NCI-H1048 (cell line): ENCODE measurements around the gene ATP2A3.

ENCODE experiments used
- DNase-seq: peaks from one replicate; lab custom pipeline; 2025; lab: John Stamatoyannopoulos, UW

Gene ATP2A3

DNA sequence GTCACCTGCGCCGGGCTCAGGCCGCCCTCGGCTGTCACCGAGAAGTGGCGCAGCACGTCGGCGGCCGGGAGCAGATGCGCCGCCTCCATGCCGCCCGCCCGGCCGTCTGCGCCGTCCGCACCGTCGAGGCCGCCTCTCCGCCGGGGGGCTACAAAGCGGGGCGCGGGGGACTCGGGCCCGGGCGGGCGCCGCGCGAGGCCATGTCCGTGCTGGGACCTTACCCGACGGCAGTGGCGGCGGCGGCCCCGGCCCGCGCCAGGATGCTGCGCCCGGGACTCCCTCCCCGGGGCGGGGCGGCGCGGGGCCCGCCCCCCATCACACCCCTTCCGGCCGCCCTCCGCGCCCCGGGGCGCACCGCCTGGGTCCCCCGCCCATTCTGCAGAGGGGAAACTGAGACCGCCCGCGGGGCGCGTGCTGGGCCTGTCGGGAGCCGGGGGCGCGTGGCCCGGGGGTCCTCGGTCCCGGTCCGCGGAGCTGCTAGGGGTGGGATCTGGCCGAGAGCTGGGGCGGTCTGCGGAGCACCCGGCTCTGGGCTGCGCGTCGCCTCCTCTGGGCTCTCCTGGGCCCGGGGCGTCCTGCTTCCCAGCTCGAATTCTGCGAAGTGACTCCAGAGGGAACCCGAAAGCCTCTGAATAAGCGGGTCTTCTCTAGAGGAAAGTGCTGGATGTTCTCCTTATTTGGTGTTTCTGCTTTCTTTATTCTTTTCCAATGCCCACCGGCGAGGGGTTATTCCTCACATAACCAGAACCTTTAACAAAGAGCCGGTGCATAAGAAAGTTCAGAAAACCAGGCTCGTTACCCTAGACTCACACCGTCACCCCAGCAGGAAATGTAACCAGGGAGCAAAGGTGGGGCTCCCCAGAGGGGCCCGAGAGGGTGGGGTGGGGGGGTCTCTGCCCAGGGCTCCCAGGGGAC, at the start of gene ATP2A3:
TSS of gene ATP2A3 (minus strand) at position 235 of the 915 bp plus-strand sequence. CDS start at position 89, 146 bp downstream.
- DNase-seq, result no peak

DNA sequence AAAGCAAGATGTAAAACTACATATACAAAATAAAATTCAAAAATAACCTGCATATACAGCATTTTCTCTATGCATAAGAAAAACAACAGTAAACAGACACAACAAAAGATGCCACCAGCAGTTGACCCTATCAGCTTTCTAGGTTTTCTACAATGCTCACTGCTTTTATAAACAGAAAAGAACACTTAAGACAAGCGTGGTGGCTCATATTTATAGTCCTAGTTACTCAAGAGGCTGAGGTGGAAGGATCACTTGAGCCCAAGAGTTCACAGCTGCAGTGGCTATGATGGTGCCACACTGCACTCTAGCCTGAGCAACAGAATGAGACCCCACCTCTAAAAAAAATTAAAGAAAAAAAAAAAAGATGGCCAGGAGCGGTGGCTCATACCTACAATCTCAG, 46.5 kb upstream of the ATP2A3 start:
- no peak for DNase-seq

DNA sequence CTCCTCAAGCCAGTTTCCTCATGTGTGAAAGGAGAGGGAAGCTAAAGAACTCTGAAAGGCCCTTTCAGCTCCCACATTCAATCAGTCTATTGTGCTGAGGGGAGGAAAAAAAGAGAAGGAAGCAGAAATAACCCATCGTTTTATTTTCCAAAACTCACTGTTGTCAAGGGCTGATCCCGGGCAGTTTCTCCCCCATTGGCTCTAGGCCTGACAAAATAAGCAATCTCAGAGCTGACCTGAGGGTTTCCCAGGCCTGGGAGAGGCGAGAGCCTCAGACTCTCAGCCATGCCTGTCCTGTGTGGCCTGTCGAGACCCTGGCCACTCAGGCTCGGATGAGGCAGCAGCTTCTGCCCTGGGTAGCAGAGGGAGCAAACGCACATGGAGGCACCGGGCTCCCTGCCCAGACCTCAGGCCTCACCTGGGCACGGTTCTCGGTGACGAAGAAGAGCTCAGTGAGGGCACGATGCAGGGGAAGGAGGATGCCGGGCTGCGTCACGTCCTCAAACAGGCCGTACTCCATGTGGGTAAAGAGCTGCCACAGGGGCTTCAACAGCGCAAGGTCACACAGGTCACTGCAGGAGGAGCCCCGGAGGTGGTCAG, 45.0 kb upstream of the ATP2A3 start:
- DNase-seq, result no peak

DNA sequence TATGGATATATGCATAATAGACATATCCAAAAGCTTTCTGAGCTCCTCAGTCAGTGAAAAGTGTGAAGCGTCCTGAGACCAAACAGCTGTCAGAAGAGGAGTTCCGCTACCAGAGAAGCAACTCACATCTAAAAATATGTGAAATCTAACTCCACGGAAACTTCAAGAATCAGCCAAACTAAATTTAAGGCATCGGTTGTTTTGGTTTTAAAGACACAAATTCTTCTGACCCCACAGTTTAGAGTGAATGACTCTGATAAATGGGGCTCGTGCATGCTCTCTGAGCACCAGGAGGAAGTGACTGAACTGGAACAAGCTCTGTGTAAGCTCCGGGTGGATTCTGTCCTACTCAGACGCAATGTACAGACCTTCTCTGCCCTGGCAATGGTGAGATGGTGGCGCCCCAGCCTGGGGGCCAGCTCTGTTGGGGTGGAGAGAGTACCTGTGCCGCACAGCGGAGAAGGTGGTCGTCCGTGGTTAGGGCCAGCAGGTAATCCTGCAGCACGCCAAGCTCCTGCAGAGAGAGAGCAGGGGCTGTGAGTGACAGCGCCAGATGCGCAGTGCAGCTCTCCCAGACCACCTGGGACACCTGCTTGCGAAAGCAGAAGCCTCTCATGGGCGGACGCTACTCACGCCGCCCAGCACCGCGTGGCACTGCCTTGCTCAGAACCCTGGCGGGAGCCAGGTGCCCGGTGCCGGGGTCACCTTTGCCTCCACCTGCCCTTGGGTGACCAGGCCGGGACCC, 44.4 kb upstream of the ATP2A3 start:
- DNase-seq, result no peak

DNA sequence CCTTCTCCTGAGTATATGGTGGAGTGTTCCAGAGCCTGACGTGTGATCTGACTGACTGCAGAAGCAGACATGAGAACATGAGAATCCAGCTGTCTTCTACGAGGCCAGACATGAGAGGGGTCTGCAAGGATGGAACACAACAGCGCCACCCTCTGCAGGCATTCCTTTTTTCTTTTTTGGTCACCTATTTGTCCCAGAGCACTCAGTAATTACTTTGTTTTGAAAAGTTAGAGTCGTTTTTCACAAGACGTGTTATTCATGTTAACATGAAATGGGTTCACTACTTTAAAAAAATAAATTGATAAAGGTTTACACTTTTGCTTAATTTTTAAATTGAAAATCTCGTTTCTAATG, 43.8 kb upstream of the ATP2A3 start:
- no peak for DNase-seq

DNA sequence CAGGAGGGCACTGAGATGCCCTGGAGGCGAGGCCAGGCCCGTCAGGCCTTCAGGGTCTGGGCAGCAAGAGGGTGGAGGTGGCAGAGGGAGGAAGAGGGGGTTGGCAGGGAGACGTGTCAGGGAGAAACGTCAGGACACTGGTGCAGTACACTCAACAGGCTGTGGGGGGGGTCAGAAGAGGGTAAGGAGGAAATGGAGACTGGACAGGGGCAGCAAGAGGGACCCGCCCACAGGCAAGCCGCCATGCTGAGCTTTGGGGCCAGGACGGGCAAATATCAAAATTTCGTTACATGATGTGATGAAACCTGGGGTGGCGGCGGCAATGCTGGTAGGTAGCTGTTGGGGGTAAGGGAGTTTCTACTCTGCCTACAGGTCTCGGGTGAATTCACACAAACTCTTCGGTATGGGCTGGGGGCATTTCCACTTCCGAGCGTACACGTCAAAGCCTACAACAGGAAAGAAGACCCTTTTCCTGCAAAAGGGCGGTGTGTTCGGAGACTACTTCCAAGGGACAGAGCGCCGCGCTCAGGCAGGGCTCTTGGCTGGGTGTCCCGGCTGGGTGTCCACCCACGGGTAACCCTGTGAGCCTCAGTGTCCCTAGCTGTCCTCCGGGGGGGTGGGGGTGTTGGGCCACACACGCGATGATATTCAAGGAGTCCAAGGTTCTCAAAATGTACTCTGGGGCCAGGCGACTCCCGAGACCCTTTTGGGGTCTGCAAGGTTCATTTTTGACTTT, 43.3 kb upstream of the ATP2A3 start:
- no peak for DNase-seq

DNA sequence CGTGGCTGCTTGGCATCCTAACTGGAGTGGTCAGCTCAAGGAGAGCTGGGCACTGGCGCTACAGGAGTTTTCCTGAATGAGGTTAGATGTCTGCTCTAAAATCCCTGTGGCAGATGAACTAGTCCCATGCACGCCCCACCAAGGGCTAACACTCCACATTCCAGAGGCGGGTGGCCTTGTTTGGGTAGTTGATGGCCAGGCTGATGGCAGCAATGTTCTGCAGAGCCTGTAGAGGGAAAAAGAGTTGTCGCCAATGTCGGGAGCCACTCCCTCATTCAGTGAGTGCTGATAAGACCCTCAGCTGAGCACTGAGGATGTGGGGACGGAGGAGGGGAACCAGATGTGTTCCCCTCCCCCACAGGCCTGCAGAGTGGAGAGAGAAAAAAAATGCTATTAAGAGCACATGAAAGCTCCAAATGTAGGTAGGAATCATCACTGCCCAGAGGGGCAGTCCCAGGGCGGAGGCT, 42.5 kb upstream of the ATP2A3 start:
- DNase-seq, result no peak

DNA sequence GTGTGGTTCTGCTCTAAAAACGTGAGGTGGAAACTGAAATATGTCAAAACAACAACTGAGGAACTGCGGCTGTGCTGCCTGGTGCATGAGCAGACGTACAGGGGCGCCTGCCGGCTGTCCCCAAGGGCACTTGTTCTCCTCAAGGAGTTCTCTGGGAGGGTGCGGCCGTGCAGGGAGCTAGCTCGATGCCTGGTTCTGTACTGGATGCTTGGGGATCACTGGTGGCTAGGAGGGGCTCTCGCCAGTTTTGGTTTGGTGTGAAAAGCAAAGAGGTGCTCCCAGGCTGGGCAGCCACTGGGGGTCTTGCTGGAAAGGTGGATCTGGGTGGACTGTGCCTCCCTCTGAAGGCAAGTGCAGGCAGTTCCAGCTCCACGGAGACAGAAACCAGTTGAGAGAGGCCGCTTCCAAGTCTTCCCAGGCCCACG, 41.9 kb upstream of the ATP2A3 start:
- DNase-seq, result no peak

DNA sequence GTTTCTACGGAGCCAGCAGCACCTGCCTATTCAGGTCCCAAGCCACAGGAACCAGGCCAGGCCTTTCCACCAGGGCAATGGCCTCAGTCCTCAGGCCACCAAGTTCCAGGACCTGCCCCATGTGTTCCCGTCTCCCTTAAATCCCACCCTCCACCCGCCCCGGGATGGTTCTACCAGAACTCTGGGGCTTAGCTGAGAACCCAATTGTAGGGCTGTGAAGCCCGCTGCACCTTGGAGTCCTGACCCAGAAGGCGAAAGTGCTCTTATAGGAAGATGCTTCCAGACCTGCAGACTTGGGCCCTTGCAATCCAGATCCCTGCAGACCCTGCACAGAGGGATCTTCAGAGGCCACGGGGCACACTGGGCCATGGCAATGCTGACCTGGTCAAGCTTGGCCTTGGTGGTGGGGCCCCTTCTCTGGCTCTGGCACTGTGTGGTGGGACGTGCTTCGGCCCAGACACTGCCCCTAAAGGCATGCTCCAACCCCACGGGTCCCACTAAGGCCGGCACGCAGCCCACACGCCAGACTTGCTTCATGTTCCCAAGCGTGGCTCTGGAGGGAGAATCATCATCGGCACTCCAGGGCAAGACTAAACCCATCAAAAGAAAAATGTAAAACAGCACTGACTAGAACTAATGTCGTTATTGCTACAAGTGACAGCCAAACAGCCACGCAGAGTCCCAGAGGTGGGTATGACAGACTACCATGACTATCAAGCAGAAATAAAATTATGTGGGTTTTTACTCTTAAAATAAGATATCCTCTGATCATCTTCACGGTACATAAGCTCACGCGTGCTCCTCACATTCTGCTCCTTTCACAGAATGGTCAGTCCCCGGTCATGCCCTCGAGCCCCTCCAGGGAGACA, 41.3 kb upstream of the ATP2A3 start:
- no peak for DNase-seq

DNA sequence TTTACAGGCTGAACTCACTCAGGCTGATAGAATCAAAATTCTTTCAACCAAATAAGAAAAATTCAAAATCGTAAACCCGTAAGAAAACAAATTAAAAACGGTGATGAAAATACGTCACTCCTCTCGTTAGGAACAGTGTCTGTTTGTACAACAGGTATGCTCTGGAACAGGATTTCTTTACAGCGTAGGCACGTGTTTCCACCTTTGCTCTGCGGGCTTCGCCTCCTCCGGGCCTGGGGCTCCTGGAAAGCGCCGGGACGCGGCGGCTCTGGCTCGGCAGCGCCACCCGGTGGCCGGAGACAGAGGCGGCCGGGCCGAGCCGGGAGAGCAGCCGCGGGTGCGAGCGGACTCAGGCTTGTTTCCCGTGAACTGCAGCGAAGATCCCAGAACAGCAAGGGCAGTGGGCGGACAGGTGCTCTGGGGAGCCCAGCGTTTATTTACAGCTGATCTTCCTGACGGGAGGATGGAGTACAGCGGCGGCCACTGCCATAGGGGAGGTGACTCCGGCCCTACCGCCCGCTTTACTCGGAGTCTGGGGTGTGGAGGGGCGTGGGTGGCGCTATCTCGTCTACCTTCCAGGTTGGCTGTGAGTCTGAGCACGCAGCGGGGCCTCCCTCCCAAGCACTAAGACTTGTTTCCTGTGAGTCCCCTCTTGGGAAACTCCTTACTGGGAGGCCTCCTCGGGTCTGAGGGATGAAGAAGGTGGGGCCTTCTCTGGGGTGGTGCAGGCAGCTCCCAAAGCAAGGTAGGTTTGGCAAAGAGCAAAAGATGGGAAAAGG, 40.5 kb upstream of the ATP2A3 start:
- no peak for DNase-seq

DNA sequence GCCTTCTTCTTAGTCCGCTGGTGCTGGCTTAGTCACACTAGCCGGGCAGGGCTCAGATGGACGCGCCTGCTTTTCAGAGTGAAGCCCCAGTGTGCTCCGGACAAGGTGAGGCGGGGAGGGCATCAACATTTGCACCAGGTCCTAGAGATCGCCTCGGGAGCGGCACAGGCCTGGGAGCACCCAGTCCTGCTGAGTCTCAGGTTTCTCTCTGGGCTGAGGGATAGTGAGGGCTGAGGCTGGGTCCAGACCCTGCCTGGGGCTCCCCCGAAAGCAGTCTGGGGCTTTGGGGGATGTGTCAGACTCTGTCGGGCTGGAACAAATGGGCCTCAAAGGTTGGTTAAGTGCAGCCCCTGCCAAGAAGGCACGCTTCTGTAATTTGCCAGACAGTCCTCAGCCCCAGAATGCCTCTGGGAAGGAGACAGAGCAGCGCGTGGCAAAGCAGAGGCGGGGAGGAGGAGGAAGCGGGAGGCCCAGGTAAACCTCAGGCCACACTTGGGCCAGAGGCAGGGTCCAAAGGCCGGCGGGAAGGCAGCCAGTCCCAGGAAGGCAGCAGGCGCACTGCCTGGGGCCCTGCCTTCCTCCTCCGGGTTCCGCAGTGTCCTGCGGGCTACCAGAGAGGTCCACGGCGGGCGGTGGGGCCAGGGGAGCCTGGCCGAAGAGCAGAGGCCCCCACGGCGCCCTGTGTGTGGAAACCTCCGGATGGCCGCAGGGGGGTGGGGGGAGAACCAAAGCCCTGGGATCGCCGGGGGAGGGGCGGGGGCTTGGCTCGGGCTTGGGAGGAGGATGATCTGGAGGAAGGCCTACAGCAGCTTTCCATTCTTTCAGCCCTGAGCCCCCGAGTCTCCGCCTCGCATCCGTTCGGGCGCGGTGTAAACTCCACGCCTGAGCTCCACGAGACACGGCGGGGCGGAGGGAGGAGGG, 39.5 kb upstream of the ATP2A3 start:
- no peak for DNase-seq

DNA sequence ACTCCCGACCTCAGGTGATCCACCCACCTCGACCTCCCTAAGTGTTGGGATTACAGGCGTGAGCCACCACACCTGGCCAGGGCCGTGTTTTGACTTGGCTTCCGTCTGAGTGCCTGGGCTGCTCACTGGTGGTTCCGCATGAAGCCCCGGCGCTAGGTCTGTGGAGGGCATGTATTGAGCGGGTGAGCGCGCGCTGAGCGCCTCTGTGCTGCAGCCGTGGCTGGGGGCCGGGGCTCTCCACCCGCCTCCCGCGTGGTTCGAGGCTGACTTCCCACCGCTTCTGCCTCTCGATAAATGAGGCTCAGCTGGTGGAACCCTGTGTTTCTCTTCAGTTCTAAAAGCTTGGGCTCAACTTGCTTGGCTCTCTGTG, 38.9 kb upstream of the ATP2A3 start:
- DNase-seq, result no peak

DNA sequence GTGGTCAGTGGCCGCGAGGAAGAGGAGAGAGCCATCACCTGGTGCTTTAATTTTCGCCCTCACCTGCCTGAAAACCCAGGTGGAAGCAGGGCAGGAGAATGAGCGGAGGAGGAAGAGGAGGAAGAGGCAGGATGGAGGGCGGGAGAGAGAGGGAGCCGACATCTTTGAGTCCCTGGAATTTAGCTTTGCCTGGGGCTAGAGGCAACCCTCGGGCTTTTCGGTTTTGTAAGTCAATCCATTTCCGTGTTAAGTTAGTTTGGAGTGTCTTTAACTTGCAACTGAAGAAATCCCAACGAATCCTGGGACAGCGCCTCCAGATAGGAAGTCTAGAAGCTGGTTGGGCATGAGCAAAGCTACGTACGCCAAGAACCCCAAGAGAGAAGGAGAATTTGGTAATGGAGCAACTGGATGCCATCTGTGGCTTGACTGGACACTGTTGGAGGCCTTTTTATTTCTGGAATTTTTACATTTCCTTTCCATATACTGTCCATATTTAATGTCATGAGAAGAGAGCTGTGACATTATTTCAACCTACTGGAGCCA, 36.9 kb upstream of the ATP2A3 start:
- DNase-seq, result no peak

DNA sequence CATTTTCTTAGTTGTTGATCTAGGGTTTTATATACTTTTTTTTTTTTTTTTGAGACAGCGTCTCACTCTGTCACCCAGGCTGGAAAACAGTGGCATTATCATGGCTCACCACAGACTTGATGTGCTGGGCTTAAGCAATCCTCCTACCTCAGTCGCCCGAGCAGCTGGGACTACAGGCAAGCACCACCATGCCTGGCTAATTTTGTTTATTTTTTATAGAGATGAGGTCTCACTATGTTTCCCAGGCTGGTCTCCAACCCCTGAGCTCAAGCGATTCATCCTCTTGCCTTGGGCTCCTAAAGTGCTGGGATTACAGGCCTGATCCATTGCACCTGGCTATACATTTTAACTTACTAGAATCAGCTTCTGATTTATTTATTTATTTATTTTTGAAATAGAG, 34.2 kb upstream of the ATP2A3 start:
- no peak for DNase-seq

DNA sequence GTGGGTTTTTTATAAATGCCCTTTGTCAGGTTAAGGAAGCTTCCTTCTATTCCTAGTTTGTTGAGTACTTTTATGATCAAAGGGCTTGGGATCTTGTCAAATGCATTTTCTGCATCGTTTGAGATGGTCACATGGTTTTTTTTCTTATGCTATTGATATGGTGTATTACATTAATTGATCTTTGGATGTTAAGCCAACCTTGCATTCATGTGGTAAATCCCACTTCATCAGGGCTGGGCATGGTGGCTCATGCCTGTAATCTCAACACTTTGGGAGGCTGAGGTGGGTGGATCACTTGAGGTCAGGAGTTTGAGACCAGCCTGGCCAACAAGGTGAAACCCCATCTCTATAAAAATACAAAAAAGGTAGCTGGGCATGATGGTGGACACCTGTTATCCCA, 30.8 kb upstream of the ATP2A3 start:
- no peak for DNase-seq

DNA sequence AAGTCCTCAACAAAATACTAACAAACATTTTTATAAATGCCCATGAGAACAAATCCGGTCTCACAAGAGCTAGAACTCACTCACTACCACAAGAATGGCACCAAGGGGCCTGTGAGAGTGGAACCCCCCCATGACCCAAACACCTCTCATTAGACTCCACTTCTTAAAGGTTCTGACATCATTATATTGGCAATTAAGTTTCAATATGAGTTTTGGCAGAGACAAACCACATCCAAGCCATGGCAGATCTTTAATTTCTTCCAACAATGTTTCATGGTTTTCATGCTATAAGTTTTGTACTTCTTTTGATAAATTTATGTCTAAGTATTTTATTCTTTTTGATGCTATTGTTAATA, 30.0 kb upstream of the ATP2A3 start:
- DNase-seq, result no peak

DNA sequence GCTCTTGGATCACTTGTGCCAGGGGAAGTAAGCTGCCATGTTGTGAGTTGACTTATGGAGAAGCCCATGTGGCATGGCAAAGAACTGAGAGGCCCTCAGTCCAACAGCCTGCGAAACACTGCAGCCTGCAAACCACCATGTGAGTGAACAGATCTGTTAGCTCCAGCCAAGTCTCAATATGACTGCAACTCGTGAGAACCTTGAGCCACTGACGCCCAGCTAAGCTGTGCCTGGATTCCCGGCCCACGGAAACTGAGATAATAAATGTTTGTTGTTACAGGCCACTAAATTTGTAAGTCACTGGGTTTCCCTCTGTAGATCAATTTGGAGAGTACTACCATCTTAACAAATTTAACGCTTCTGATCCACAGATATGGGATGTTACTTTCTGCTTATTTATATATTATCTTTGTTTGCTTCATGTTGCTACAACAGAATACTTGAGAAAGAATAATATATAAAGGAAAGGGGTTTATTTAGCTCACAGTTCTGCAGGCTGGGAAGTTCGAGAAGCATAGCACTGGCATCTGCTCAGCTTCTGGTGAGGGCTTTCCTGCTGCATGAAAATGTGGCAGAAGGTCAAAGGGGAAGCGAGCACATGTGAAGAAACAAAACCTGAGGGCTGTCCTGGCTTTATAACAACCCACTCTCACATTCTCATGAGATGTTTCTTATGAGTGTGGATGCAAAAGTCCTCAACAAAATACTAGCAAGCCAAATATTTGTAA, 29.4 kb upstream of the ATP2A3 start:
- no peak for DNase-seq

DNA sequence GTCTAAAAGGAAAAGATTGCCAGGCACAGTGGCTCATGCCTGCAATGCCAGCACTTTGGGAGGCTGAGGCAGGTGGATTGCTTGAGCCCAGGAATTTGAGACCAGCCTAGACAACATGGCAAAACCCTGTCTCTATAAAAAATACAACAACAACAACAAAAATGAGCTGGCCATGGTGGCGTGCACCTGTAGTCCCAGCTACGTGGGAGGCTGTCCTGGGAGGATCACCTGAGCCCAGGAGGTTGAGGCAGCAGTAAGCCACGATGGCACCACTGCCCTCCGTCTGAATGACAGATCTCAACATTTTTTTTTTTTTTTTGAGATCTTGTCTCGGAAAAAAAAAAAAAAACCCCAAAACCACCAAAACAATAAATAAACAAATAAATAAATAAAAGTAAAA, 28.1 kb upstream of the ATP2A3 start:
- no peak for DNase-seq
